KOPT-K1 (cell line): Measurements from ENCODE around the gene NUAK1.

ENCODE experiments used
- H3K27ac ChIP-seq: fragments of 200-600 bp; sonication (generic); 2 replicates; pipeline ENCODE4 v1.5.1; 2016; ENCODE audit warnings: antibody characterized with exemption, mild to moderate bottlenecking, low read depth, low read length; ENCODE audit not compliant: poor library complexity, severe bottlenecking
- H3K36me3 ChIP-seq: fragments of 200-600 bp; sonication (generic); 2 replicates; pipeline ENCODE4 v1.5.1; 2017; ENCODE audit warnings: antibody characterized with exemption, mild to moderate bottlenecking, low read length, moderate library complexity; ENCODE audit not compliant: insufficient read depth
- H3K9me3 ChIP-seq: fragments of 200-600 bp; sonication (generic); 2 replicates; pipeline ENCODE4 v1.5.1; 2017; ENCODE audit warnings: antibody characterized with exemption, low read length, mild to moderate bottlenecking; ENCODE audit not compliant: insufficient read depth, poor library complexity, severe bottlenecking

The NUAK1 gene

DNA sequence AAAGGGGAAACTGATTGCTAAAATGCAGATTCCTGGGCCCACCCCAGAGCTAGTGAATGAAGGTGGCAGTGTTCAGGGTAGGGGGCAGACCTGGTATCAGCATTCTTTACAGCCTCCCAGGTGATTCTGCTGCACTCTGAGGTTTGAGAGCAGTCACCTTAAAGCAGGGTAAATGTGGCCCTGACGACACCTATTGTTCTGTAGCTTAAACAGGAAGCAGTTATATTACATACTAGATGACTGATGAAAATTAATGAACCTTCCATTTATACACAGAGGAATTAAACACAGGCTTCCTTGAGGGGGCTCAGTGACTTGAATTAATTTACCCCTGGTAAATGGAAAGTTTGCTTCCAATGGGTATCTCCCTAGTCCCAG lies 25.3 kb downstream of the NUAK1 start:
- Histone ChIP-seq H3K36me3 (no peaks in the 10 kb centered on the region), H3K27ac (no peak overlapping the region), H3K9me3 (no peaks in the 10 kb centered on the region)

DNA sequence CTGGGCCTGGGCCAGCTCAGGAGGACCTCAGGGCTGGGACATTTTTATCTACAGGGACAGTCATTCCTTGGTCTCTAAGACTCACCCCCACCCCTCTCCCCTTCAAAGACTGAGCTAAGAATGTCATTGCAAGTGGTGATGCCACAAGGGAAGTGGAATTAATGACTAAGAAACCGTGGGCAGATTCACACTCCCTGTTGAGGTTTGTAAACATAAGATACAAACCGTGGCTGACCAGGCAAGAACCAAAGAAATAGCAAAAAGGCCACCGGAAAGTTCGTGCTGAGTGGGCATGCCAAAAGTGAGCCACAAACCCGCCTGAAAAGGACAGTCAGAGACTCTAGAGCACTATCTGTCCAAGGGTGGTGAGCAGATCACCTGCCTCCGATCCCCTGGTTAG lies 25.7 kb downstream of the NUAK1 start:
- H3K9me3 ChIP-seq = no peaks in the 10 kb centered on the region
- H3K36me3 ChIP-seq = no peaks in the 10 kb centered on the region
- H3K27ac ChIP-seq = no peak overlapping the region

DNA sequence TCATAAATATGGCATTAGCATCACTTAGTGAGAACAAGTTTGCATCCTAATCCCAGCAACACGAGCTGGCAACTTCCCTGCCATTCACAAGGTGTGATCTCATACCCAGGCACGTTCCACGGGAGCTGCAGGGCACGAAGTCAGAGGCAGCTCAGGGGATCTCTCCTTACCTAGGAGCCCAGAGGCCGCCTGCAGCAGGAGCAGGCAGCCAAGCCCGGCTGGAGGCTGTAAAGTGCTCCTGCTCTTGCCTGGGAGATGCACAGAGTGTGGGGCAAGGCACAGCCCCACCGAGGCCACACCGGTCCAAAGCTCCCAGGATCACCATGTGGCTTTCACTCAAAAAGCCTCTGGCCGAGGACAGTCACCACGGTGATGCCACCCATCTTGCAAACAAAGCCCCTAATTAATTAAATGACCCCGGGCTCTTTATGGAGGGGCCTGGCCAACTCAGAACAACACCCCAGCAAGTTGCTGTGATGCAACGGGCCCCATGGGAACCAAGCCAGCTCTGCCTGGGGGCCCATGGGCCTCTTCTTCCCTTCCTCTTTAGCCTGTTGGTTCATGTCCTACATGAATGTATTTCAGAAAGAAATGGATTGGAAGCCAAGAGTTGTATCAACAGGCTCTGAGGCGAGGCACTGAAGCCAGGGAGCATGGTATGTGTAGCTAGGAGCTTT lies 26.5 kb downstream of the NUAK1 start:
- H3K9me3 ChIP-seq = no peaks in the 10 kb centered on the region
- no peaks in the 10 kb centered on the region for H3K36me3 ChIP-seq
- no peak overlapping the region for H3K27ac ChIP-seq

DNA sequence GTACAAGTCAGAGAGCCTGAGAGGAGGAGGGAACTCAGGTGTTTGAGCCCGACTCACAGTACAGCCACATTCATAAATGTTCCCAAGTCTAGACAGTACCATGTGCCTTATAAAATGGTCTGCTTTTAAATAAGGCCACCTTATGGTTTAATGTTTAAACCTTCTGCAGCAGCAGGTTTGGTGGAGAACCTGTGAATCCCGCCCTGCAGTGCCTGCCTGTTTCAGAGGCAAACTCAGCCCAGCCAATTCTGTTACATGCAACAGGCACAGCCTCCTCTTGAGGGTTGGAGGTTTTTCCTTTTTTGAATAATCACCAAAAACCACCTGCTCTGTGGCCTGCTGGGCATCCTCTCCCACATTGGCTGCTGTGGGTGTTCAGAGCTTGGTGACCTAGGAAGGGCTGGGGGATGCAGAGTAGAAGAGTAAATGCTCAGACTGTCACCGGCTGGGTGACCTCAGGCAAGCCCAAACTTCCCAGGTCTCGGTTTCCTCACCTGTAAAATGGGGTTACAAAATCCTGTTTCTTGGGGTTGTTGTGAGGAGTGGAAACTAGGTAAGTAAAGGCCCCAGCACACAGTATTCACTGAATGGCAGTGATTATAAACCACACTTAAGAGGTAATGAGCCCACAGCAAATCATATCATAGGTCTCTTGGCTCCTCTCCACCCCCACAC lies 28.0 kb downstream of the NUAK1 start:
- Histone ChIP-seq H3K27ac (no peak overlapping the region), H3K36me3 (no peaks in the 10 kb centered on the region), H3K9me3 (no peaks in the 10 kb centered on the region)

DNA sequence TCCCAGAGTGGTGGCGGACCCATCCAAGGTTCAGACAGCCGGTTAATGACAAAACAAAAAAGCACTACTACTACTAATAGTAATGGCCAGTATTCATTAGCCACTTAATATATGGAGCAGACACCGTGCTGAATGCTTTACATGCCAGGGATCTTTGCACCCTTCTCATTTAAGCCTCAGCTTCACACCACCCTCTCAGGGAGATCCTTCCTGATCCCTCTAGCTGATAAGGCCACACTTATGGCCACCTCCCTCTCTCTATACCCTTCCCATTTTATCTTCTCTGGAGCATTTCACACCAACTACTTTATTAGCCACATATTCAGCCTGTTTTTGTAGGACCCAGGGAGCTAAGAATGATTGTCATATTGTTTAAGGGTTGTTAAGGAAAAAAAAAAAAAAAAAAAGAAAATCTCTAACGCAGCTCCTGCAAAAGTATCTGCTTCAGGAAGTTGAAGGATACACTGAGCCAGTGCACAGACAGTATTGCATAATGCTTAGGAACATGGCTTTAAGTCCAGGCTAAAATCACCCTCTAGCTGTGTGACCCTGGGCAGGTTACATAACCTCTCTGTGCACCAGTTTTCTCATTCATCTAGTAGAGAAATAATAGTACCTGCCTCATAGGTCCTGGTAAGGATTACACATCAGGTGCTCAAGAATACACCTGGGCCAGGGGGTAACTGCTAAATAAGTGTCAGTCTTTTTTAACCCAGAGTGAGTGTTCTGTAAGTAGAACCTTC lies 29.4 kb downstream of the NUAK1 start:
- Histone ChIP-seq H3K27ac (no peak overlapping the region), H3K36me3 (no peaks in the 10 kb centered on the region), H3K9me3 (no peaks in the 10 kb centered on the region)

DNA sequence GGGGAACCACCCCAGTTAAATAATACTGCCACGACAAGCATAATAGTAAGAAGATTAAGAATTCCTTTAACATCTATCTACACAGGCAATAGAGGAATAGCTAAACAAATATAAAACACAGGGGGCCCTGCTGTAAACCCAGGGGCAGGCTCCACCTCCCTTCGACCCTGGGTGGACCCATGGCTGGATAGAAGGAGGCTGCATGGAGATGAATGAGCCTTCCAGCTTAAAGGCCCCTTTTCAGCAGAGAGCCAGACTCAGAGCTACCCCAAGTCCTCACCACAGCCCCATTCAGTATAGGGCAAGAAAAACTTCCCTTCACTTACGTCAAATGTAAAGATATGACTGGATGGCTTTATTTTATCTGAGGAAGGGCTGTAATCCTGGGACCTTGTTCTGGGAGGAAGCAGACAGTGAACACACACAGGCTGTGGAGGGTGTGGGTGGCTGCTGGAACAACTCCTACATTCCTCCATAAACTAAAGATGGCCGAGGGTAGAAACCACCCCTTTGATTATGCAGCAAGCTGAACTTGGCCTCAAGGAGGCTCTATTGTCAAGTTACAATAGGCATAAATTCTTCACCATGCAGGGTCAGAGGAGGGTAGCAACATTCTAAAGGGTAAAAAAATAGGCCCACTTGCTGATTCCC lies 30.4 kb downstream of the NUAK1 start:
- Histone ChIP-seq H3K36me3 (no peaks in the 10 kb centered on the region), H3K27ac (no peak overlapping the region), H3K9me3 (no peaks in the 10 kb centered on the region)

DNA sequence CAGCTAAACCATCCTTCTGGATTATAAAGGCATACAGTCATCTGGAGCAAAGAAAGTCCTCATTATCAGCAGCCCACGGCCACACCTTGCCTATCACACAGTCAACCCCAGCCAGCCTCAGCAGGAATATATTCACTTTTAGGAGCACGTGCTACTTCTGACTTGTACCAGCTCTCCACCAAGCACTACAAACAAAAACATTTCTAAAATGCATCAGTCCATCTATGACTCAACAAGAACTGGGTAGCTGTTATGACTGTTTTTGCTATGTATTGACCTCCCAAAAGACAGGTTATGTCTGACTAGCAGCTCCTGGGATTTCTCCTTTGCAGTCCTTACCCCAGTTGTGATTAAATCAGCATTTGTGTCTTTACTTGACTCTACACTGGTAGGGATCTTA lies 31.2 kb downstream of the NUAK1 start:
- no peaks in the 10 kb centered on the region for H3K9me3 ChIP-seq
- no peak overlapping the region for H3K27ac ChIP-seq
- H3K36me3 ChIP-seq = no peaks in the 10 kb centered on the region

DNA sequence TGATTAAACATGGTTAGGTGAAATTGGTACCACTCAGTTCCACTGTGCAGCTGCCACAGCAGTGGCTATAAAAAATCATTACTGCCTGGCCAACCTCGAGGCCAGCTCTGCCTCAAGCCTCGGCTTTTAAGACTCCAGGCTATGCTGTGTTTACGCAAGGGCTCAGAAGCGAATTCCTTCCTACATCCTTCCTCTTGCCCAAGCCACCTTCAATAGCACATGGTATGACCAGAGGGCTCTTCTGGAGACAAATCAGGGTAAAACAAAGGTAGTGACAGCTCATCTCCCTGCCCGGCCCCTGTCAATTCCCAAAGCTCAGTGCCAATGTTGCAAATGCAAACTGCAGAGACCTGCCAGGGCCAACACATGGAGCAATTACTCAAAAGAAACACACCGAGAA lies 31.9 kb downstream of the NUAK1 start:
- H3K27ac ChIP-seq = no peak overlapping the region
- H3K36me3 ChIP-seq = no peaks in the 10 kb centered on the region
- no peaks in the 10 kb centered on the region for H3K9me3 ChIP-seq

DNA sequence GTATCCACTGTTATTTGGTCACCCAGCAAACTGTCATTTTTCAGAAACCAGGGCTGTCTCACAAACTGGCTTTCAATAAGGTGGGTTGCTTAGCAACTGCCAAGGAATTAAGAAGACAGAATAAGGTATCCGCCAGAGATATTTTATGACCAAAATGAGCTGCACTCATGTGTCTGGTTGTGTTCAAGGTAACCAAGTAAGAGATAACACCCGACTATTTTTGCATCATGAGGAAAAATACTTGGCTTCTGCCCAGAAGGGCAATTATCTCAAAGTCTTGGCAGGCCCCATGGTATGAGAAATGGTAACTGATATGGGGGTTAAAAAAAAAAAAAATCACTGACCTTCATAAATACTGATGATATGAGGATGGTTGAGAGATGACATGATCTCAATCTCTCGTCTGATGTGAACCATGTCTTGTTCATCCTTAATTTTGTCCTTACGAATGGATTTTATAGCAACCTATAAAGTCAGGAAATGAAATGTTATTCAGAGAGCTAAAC lies 32.6 kb downstream of the NUAK1 start:
- no peaks in the 10 kb centered on the region for H3K9me3 ChIP-seq
- no peaks in the 10 kb centered on the region for H3K36me3 ChIP-seq
- H3K27ac ChIP-seq = no peak overlapping the region

DNA sequence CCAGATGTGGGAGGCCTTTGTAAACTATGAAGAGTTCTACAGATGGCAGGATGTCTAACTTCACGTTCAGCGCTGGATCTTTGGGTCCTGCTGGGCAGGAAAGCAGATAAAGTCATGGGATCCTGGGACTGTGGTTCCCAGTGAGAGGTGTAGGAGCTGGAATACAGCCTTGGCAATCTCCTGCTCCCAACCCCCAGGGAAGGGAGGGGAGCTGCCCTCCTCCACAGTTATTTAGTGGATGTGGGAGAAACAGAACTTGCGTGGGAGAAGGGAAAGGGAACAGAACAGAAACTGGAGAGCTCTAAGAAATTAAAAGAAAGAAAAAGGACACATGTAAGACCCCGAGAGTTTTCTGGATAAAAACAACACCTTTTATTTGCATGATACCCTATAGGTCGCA lies 37.0 kb downstream of the NUAK1 start:
- no peak overlapping the region for H3K27ac ChIP-seq
- no peaks in the 10 kb centered on the region for H3K36me3 ChIP-seq
- no peaks in the 10 kb centered on the region for H3K9me3 ChIP-seq

DNA sequence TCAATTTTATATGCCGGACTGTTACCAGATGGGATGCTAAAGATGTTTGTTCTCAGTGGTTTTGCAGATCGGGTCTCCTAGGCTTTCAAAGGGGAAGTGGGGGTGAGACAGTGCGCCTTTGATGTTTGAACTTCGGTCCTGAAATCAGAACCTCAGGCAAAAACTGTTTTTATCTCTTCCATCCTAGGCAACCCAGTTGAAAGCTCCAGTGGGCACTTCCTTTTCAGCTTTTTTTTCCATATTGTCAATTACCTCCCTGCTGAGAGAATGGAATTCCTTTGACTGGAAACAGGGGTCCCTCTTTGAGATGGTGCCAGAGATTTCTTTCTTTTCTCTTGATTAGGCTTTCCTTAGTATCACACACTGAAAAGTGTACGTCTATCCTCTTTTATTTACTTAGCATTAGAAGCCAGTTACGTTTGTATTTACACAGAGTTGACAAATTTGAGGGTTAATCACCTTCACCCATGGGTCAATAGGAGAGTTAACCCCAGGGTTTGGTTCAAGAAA lies 40.0 kb downstream of the NUAK1 start:
- Histone ChIP-seq H3K9me3 (no peaks in the 10 kb centered on the region), H3K36me3 (no peaks in the 10 kb centered on the region), H3K27ac (no peak overlapping the region)

DNA sequence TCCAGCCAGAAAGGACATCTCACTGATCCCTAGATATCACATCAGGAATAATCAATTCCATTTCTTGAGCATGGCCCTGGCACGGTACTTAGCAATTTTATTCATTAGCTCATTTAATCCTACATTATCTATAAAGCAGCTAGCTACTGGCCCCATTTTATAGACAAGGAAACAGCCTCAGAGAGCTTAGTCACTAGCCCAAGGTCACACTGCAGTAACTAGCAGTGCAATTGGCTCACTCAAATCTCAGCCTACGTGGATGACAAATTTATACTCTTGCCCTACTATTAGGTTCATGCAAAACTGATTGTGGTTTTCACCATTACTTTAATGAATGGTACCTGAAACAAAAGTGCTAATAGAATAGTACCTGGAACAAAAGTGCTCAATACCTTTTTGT lies 41.7 kb downstream of the NUAK1 start:
- Histone ChIP-seq H3K36me3 (no peaks in the 10 kb centered on the region), H3K27ac (no peak overlapping the region), H3K9me3 (peaks cover 5% of the 10 kb centered on the region)

DNA sequence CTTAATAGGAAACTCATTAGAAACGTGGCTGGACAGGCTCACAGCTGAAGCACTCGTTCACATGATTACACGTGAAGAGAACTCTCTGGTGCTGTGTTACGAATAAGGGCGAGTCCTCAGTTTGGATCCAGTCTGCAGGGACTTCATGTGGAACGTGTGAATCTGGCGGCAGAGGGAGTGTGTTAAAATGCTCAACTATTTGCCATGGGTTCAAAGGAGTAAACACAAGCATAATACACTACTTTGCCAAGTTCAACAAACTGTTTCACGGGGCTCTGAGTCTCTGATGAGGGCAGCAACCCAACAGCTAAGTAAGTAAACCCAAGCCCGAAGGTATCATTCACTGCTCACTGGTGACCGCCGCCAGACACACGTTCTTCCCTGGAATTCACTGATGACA lies 42.4 kb downstream of the NUAK1 start:
- H3K36me3 ChIP-seq = no peaks in the 10 kb centered on the region
- no peak overlapping the region for H3K27ac ChIP-seq

DNA sequence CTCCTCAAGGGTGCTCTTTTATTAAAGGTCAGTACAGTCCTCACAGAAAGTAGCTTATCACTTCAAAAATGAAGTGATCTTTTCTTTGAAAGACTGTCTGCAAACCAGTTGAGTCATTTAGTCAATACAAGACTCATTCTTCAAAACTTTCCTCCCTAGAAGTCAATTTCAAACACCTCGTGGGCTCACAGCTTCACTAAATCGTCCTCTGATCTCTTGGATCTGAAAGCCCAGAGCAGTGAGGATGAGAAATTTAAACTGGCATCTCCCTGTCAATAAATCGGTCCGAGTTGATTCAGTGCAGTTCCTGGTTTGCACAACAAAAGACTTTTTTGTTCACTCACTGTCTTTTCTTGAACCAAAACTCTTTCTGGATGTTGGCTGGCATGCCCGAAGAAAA lies 44.5 kb downstream of the NUAK1 start:
- no peak overlapping the region for H3K27ac ChIP-seq
- peaks cover 5% of the 10 kb centered on the region for H3K9me3 ChIP-seq

More for the DNA sequence above, 42.4 kb downstream of the NUAK1 start:
- H3K9me3 ChIP-seq = peaks cover 5% of the 10 kb centered on the region

DNA sequence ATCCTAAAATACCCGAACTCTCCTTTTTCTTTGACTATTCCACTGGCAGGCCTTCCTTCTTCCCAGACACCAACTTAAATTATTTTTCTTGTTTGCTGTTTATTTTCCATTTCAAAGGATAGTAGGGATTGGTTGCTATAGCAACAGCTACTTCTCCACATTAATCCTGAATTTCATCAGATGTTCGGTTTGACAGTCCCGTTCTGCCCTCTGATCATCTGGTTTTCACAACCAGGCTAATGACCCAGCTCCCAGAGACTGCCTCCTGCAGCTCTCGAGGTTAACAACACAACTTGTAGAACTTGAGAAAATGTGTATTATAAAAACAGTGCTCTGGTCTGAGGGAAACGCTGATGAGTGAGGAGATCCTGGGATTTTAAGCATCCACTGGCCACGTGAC lies 45.5 kb downstream of the NUAK1 start:
- H3K27ac ChIP-seq = no peak overlapping the region
- H3K36me3 ChIP-seq = no peaks in the 10 kb centered on the region

More for the DNA sequence above, 44.5 kb downstream of the NUAK1 start:
- H3K36me3 ChIP-seq = no peaks in the 10 kb centered on the region

More for the DNA sequence above, 45.5 kb downstream of the NUAK1 start:
- H3K9me3 ChIP-seq = peaks cover 5% of the 10 kb centered on the region
